Measurements from ENCODE around the gene THSD1.
"Not testable (repeated sequence)": the region's sequence is repeated elsewhere in the genome, so short reads cannot be mapped to it uniquely, and the experiment has no call there.

THSD1 gene

DNA sequence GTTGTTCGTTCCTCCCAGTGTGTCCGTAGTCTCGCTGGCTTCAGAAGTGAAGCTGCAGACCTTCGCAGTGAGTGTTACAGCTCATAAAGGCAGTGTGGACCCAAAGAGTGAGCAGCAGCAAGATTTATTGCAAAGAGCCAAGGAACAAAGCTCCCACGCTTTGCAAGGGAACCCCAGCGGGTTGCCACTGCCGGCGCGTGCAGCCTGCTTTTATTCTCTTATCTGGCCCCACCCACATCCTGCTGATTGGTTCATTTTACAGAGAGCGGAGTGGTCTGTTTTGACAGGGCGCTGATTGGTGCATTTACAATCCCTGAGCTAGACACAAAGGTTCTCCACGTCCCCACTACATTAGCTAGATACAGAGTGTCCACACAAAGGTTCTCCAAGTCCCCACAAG, 1.5 kb upstream of the THSD1 start:
- DNase-seq, result not testable (repeated sequence)

GRCh38 chr13:52406629-52407028, 657 bp upstream of the THSD1 start:
- DNase-seq, result no peak

- DNase-seq, result no peak
These were observed 604 bp downstream of the THSD1 start for GRCh38 chr13:52405369-52405766.

GRCh38 chr13:52399708-52400107, 6.3 kb downstream of the THSD1 start:
- DNase-seq, result no peak

DNA sequence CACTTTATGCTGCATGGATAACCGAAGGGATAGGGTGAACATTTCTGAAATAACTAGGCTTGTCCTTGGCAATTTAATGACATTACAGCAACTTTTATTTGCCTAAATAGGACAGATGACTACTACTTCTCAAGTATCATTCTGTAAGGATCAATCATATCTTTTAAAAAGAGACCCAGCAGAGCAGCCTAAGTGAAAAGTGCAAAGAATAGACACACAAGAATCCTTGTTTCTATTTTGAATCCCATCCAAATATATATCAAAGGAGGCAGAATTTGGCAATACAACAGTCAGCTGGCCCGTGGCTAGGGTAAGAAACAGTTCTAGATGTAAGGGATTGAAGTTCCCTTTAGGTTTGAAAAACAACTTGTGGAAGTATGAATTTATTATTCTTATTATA, 6.9 kb downstream of the THSD1 start:
- no peak for DNase-seq

DNA sequence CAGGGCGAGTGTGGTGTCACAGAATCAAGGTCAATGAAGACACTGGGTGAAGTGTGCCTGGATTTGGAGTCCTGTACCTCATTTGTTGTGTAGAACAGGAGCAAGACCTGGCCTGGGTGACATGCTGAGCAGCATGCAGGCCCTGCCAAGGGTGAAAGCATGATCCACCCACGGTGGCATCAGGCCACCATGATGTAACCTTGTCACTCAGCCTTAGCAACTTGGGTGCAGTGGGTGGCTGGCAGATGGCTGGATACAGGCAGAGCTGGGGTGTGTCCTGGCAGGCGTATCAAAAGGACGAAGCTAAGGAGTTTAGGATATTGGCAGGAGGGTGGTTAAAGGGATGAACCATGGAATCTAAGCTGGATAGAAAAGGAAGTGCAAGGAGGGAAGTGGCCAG, 10.3 kb downstream of the THSD1 start:
- DNase-seq, result no peak

- no peak for DNase-seq
These were observed 11.4 kb downstream of the THSD1 start for GRCh38 chr13:52394586-52394985.

DNA sequence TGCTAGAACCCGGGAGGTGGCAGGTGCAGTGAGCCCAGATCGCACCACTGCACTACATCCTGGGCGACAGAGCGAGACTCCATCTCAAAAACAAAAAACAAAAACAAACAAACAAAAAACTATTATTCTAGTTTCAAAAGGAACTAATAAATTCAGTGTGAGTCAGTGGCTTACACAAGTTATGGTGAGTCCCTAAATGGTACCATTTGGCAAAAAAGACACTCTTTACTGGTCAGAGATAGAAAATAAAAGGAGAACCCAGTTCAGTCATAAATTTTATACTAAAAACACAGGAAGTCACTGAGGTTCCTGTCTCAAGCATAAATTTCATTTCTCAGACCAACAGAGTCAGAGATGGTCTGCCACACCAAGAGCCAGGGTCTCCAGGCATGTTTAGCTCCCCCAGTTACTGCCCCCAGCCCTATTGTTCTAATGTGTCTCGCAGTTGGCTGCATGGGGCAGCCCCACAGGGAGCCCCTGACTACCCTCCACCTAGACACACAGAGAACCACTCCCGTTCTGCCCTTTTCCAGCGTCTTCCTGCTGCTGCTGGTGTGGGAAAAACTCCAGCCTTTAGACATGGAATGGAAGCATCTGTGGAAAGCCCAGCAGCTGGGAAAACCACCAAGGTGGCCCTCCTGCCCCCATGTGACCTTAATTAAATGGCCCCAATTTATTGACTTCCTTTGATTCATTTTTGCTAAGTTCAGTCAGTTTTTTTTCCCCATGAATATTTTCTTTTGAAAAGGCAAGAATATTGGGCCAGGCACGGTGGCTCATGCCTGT, 12.2 kb downstream of the THSD1 start:
- DNase-seq, result no peak

DNA sequence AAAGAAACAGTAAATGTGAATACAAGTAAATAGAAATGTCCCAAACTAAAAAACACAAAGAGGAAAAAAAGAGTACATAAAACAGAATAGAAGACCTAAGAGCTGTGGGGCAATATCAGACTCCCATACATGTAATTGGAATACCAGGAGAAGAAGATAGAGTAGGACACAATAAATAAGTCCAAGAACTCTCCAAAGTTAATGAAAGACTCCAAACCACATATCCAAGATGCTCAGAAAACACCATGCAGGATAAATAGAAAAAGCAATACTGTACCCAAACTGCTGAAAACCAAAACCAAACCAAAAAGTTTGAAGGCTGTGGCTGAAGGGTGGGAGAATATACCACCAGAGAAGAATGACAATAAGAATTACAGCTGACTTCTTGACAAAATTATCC, 18.3 kb downstream of the THSD1 start:
- no peak for DNase-seq

- DNase-seq, result no peak
These were observed 20.1 kb downstream of the THSD1 start for GRCh38 chr13:52385870-52386269.

DNA sequence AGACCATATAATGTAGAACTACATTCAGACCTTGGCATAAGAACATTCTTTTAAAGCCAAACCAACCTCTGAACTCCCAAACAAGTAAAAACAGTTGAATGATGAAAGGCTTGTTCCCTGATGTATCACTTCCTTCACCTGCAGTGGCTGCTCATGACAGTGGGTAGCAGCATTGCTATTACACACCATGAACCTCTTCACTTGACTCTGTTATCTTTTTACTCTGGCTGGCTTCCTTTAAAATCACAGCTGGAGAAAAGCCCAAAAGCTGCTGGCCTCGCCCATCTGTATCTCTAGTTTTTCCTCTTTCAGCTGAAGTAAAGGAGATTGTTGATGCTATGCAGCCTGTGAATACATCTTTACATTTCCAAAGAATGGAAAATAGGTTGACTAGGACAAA, 22.6 kb downstream of the THSD1 start:
- no peak for DNase-seq

DNA sequence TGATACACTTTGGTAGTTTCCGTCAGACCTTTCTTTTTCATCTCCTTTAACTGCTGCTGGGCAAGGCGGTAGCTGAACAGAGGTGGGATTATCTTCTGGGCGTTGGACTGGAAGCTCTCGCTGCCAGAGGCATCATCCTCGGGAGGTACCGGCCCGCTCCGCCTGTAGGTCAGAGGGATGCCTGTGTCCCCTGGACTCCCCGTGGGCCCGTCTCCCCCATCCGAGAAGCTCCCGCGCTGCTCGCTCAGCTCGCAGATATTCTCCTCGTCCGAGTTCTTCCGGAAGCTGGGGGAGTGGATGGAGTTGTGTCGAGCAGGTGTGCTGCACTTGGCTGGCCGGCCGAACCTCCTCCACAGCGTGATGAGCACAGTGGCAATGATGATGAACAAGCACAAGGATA, 27.7 kb downstream of the THSD1 start:
- DNase-seq, result no peak

- DNase-seq, result no peak
These were observed 28.1 kb downstream of the THSD1 start for GRCh38 chr13:52377898-52378297.

- DNase-seq, result no peak
These were observed 31.0 kb downstream of the THSD1 start for GRCh38 chr13:52374873-52375411.

DNA sequence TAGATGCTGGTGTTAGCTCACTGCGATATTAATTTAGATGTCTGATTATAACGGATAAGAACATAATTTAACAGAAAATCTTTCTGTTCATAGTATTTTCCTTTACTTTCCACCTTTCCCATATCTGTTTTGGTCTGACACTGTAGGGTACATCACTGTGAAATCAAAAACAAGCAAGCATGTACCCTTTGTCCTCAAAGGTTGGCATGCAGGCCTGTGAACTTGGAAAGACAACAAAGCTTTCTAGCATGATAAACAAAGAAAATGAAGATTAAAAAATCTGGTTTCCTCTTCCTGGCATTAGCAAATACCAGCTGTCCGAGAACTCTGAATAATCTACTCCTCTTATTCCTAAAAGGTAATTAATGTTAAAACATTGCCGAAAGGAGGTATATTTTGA, 31.6 kb downstream of the THSD1 start:
- DNase-seq, result no peak

DNA sequence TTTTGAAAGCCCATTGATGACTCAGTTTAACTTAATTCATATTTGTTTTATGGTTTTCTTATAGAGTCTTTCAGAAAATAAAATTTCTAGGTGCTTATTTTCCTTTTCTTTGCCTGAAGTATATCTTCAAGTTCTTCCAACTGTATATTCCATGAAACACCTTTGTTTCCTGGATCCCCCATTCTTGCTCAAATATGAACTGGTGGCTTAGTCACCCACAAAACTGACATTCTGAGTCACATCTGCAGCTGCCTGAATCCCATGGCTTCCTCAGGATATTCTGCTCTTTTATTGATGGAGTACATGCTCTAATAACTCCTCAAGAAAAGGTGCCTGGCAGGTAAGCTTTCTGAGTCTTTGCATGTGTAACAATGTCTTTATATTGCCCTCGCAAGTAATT, 32.7 kb downstream of the THSD1 start:
- not testable (repeated sequence) for DNase-seq

- DNase-seq, result no peak
These were observed 34.2 kb downstream of the THSD1 start for GRCh38 chr13:52371736-52372247.

DNA sequence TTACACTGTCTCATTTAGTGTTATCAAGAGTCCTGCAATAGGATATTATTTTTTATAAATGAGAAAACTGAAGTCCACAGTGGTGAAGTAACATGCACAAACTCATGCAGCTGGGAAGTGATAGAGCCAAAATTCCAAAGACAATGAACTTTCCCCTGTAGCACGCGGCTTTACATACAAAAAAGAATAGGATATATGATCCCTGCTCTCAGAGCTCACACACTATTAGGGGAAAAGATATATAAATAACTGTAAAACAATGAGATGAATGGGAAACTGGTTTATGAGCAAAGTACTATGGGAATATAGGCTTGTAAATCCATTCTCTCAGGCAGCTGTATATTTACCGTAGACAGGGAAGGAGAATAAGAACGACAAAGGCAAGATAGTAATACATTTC, 39.7 kb downstream of the THSD1 start:
- no peak for DNase-seq

DNA sequence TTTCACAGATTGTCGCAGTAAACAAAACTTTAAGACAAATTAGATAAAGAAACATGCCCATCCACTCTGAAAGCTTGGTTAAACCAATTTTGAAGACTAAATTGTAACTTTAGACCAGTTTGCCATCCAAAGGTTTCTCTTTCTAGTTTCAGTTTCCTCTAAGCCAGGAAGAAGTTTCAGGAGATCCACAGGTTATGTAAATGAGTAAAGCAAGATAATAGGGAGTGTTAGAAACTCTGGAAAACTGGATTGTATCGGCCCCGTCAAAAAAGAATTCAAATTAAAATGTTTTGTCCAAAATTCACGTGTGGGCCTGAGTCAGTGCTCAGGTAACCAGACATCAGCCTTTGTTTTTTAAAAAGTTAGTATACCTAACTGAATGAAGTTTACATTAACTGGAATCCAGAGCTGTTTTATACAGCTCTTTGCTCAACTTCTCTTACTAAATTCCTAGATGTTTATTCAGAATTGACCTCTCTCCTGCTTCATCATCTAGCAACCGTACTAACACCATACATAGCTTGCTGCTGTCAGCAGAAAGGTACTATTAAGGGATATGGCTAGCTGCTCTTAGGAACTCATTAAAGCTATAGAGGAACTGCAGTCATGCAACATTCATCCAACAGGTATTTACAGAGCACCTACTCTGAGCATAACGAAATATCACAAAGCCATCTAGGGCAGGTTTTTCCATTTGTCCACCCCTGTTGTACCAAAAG, 43.6 kb downstream of the THSD1 start:
- DNase-seq, result not testable (repeated sequence)

DNA sequence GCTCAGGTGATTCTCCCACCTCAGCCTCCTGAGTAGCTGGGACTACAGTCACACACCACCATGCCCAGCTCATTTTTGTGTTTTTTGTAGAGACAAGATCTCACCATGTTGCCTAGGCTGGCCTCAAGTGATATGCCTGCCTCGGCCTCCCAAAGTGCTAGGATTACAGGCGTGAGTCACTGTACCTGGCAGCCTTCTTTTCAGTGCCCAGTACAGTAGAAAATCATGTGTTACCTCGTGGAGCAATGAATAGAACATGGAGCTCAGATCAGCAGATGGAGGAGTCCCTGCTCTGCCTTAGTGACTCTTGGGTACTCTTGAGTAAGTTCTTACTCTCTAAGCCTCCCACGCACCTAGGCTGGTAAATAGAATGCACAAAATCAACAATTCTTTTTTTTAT, 44.7 kb downstream of the THSD1 start:
- DNase-seq, result no peak

DNA sequence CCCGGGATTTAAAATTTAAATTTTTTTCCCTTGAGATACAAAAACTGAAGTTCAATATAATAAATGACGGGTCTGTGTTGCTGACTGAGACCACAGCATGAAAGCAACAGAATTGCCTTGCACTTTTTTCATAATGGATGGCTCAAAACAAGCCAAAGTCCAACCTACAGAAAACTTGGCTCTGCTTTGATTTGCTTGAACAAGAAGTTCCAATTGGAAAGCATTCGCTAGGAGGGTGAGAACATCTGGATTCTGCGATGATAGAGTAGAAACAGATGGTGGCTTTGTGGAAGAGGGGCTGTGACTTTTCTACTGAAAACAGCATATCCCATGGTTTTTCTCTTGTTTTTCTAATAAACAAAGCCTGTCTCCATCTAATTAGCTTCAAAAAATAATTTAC, 46.4 kb downstream of the THSD1 start:
- DNase-seq, result no peak

GRCh38 chr13:52356327-52356726, 49.6 kb downstream of the THSD1 start:
- DNase-seq, result no peak

- no peak for DNase-seq
These were observed 52.8 kb downstream of the THSD1 start for GRCh38 chr13:52353193-52353592.
